ENCODE results near the gene SCNN1B.

- TF ChIP-seq CTCF (IDR thresholded peaks at IDR 0.05; ENCODE audit: insufficient read depth, low read length) (no peak), POLR2AphosphoS5 (IDR thresholded peaks at IDR 0.05; ENCODE audit: low read depth) (no peak), SPI1 (IDR thresholded peaks at IDR 0.05; ENCODE audit: borderline replicate concordance, low read depth) (no peak)
Observed at GRCh38 chr16:23310744-23311143, 8.6 kb downstream of the SCNN1B start.
